Fibroblast of the aortic adventitia (primary cell): ENCODE data around the gene SLC22A7. TPM values are rescaled to one million over a fixed set of nuclear protein-coding genes. Genes with fewer than 3 reads are reported as not detected.

Source experiments
- DNase-seq: peaks from one replicate; pipeline ENCODE4 v3.0.0-alpha.2; 2010; ENCODE audit warnings: low read depth
- H3K4me3 ChIP-seq: 2 replicates; pipeline ENCODE4 v1.5.1; 2011; ENCODE audit warnings: low read depth, mild to moderate bottlenecking, control low read depth, low read length, moderate library complexity
- CTCF ChIP-seq: IDR thresholded peaks from 2 replicates; pipeline ENCODE4 v1.5.1; 2011; ENCODE audit warnings: mild to moderate bottlenecking, low read length, control low read depth, inconsistent platforms; ENCODE audit not compliant: insufficient read depth
- total RNA-seq: library from RNA; depleted of rRNA; stranded (reverse); fragments of >200 nt; gene quantifications from 2 replicates; pipeline ENCODE4 v1.2.3, GENCODE V29; 2012; ENCODE audit warnings: low replicate concordance

The SLC22A7 gene
- total RNA-seq, 1 donor = not detected

- TF ChIP-seq CTCF = no peak
- DNase-seq = no peak
- no peak overlapping the region for H3K4me3 ChIP-seq
Measured at GRCh38 chr6:43255408-43256054, 42.5 kb upstream of the SLC22A7 start.

GRCh38 chr6:43256670-43257366, 41.2 kb upstream of the SLC22A7 start:
- no peak for DNase-seq
- H3K4me3 ChIP-seq = no peak overlapping the region
- TF ChIP-seq CTCF = no peak

GRCh38 chr6:43257367-43258145, 40.5 kb upstream of the SLC22A7 start:
- no peak overlapping the region for H3K4me3 ChIP-seq
- TF ChIP-seq CTCF = no peak
- no peak for DNase-seq

- no peak for DNase-seq
- no peak overlapping the region for H3K4me3 ChIP-seq
- no peak for TF ChIP-seq CTCF
Measured at GRCh38 chr6:43258180-43258579, 39.9 kb upstream of the SLC22A7 start.

- TF ChIP-seq CTCF = no peak
- no peak overlapping the region for H3K4me3 ChIP-seq
- DNase-seq = no peak
Measured at GRCh38 chr6:43258807-43259686, 39.0 kb upstream of the SLC22A7 start.

- TF ChIP-seq CTCF = no peak
- no peak overlapping the region for H3K4me3 ChIP-seq
- DNase-seq = no peak
Measured at GRCh38 chr6:43260791-43261190, 37.3 kb upstream of the SLC22A7 start.
